Psoas muscle (tissue), 8 donors: ENCODE data around the gene CCDC88C. TPM values are rescaled to one million over a fixed set of nuclear protein-coding genes. Genes with fewer than 3 reads are reported as not detected.

Source experiments
- ATAC-seq, 4 donors: fragments of 200-7000 bp; cut with Tn5 transposase; one replicate each; pipeline ENCODE4 v1.9.1; 2020; ENCODE audit warnings: moderate library complexity in 3 of 4, mild to moderate bottlenecking in 2 of 4
- DNase-seq, 2 donors: peaks; one replicate each; pipeline ENCODE4 v3.0.0-alpha.2; 2020
- H3K27ac ChIP-seq: fragments of 200-600 bp; one replicate; pipeline ENCODE4 v1.8.0; 2022
- H3K27me3 ChIP-seq, 3 donors: fragments of 200-600 bp in 1 of 3; one replicate each; pipeline versions ENCODE4 v1.6.1 to v1.8.0; 2013 to 2022; ENCODE audit warnings: low read length in 2 of 3, mild to moderate bottlenecking in 2 of 3, moderate library complexity in 1 of 3; ENCODE audit not compliant: insufficient read depth in 3 of 3
- H3K36me3 ChIP-seq, 2 donors: fragments of 200-600 bp in 1 of 2; one replicate each; pipeline versions ENCODE4 v1.6.1 to v1.8.0; 2013 to 2022; ENCODE audit warnings: low read depth in 1 of 2, mild to moderate bottlenecking in 1 of 2, moderate library complexity in 1 of 2; ENCODE audit not compliant: insufficient read depth in 1 of 2
- H3K4me1 ChIP-seq: fragments of 200-600 bp; one replicate; pipeline ENCODE4 v1.8.0; 2022
- H3K4me3 ChIP-seq: fragments of 200-600 bp; one replicate; pipeline ENCODE4 v1.8.0; 2022; ENCODE audit warnings: mild to moderate bottlenecking
- H3K9me3 ChIP-seq: fragments of 200-600 bp; one replicate; pipeline ENCODE4 v1.8.0; 2022
- CTCF ChIP-seq: fragments of 200-600 bp; IDR thresholded peaks from one replicate; pipeline ENCODE4 v1.8.0; 2022; ENCODE audit warnings: antibody characterized with exemption
- WGBS, 3 donors: extraction: QIAGEN DNeasy Blood & Tissue Kit; methylation state at CpG; one replicate each; pipeline versions ENCODE4 v1.1.6 to v1.1.7; 2013; 5-methylcytosine and 5-hydroxymethylcytosine counted together
- intact Hi-C, 2 donors: fragments of 100-400 bp; cut with DNase I; formaldehyde crosslinking; loops; one replicate each; pipeline versions ENCODE4 v1.11.0 to v1.14.2; 2022
- polyA plus RNA-seq, 3 donors: library from polyadenylated mRNA; stranded (reverse); fragments of 200-250 nt; gene quantifications; one replicate each; pipeline ENCODE4 v1.2.3, GENCODE V29; 2013
- total RNA-seq, 4 donors: library from RNA; stranded (reverse); fragmentation: NEBNext Ultra II Directional in 2 of 4; extraction: Animal tissue kit (Norgen Biotek cat#: 25700) in 2 of 4; gene quantifications; one replicate each; pipeline versions ENCODE4 v1.2.1 to v1.2.4, GENCODE V29; 2021 to 2023
- donor health status: healthy with polysubstance abuse.
- donor health status: DM: no; HTN: no; CAD: no; lungs with moderate emphysema.
- donor health status: Bipolar disorder and iron deficiency.
- donor health status: healthy.
- donor health status: DM: yes; HTN: yes; CAD: no.
- donor health status: DM: no; HTN: no; CAD: no.
- donor health status: DM: no; HTN: no; CAD: no.
- donor health status: DM: yes; HTN: yes; CAD: no.

Gene CCDC88C
- total and polyA plus RNA-seq, 7 donors, result 0.49 to 3.9 (median 2.4) TPM

- Histone ChIP-seq H3K4me3 (no peak overlapping the region), H3K27me3 (no peaks in the 10 kb centered on the region), H3K36me3 (no peaks in the 10 kb centered on the region), H3K27ac (no peak overlapping the region), H3K4me1 (no peaks in the 10 kb centered on the region), H3K9me3 (no peaks in the 10 kb centered on the region)
- no peak for DNase-seq
- WGBS, 3 donors, result 79 to 82% (median 80%) methylated on average over 9 of the region's 9 CpGs
- TF ChIP-seq CTCF, result no peak
- intact Hi-C loops, result no loop called here
- ATAC-seq, result no peak
Observed at GRCh38 chr14:91424813-91425530, 7.4 kb upstream of the CCDC88C start.

- Histone ChIP-seq H3K4me1 (peaks cover 4% of the 10 kb centered on the region), H3K9me3 (no peaks in the 10 kb centered on the region), H3K27ac (no peak overlapping the region), H3K27me3 (peaks cover 0 to 19% (median 10%) of the 10 kb centered on the region in 3 donors), H3K4me3 (no peak overlapping the region), H3K36me3 (no peaks in the 10 kb centered on the region)
- ATAC-seq (no peak), DNase-seq (no peak)
- 76 to 85% (median 81%) methylated on average over 2 of the region's 2 CpGs for WGBS, 3 donors
- no peak for TF ChIP-seq CTCF
- intact Hi-C loops, result no loop called here
Observed at GRCh38 chr14:91420686-91421085, 3.1 kb upstream of the CCDC88C start.

GRCh38 chr14:91419451-91419850 is 1.8 kb upstream of the CCDC88C start:
- Histone ChIP-seq H3K9me3 (no peaks in the 10 kb centered on the region), H3K27me3 (peaks cover 0 to 19% (median 10%) of the 10 kb centered on the region in 3 donors), H3K27ac (no peak overlapping the region), H3K4me3 (no peak overlapping the region), H3K4me1 (peaks cover 4% of the 10 kb centered on the region), H3K36me3 (no peaks in the 10 kb centered on the region)
- intact Hi-C loops, result loop anchor here (2.0 to 5.0 kb wide), 2 partner anchors 95 to 97 kb away; no protein-coding TSS in a partner anchor
- ATAC-seq (no peak), DNase-seq (no peak)
- TF ChIP-seq CTCF, result no peak
- 49 to 59% (median 59%) methylated on average over 3 of the region's 3 CpGs for WGBS, 3 donors

GRCh38 chr14:91419044-91419397 is 1.4 kb upstream of the CCDC88C start:
- intact Hi-C loops, result loop anchor here (2.0 to 5.0 kb wide), 2 partner anchors 94 to 97 kb away; no protein-coding TSS in a partner anchor
- TF ChIP-seq CTCF, result no peak
- Histone ChIP-seq H3K27ac (no peak overlapping the region), H3K27me3 (peaks cover 0 to 19% (median 10%) of the 10 kb centered on the region in 3 donors), H3K36me3 (no peaks in the 10 kb centered on the region), H3K4me3 (peak overlapping the region; percentile 66), H3K4me1 (peaks cover 4% of the 10 kb centered on the region), H3K9me3 (no peaks in the 10 kb centered on the region)
- WGBS, 3 donors, result 48 to 53% (median 50%) methylated on average over 12 of the region's 12 CpGs
- DNase-seq (no peak), ATAC-seq (no peak)
